GM12874 (cell line): ENCODE results near the gene TRPV3.

Experiments used
- TF ChIP-seq, protein P1 (sequence below): IDR thresholded peaks from 2 replicates; pipeline ENCODE4 v1.5.1; 2011; ENCODE audit warnings: low read depth, mild to moderate bottlenecking, control low read depth, low read length, moderate library complexity; ENCODE audit not compliant: insufficient read depth

Gene TRPV3

DNA sequence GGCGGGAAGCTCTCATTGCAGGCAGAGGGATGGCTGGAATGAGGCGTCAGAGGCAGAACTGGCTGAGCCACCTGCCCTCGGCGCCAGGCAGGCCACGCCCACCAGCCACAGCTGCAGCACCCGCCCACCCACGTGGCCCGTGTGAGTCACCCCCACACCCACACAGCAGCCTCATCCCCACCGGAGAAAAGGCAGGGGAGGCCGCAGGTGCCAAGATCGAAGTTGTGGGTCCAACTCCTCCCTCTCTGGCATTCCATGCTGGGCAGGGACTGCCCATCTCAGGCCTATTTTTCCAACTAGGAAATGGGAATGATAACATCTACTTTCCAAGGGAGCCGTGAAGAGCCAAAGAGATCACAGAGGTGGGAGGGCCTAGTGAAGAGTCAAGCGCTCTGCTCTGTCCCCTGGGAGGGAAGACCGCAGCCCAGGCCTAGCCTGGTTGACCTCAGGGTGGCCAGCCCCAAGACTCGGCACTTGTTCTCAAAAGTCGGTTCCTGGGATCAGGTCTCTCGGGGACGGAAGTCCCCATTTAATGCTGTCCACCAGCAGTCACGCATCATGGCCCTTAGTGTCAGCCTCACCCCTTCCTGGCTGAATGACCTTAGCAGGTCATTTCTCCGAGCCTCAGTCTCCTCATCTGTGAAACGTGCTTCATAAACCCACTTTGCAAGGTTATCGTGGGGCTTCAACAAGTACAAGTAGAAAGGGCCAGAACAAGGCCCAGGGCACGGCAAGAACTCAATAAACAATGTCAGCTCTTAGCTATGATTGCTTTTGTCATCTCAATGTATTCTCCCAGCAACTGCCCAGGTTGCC is at the start of gene TRPV3:
Gene TRPV3, minus strand, starts transcription at position 45 of the 816 bp plus-strand sequence. CDS start 2,962 bp downstream, outside the sequence.
- TF ChIP-seq, protein P1, sequence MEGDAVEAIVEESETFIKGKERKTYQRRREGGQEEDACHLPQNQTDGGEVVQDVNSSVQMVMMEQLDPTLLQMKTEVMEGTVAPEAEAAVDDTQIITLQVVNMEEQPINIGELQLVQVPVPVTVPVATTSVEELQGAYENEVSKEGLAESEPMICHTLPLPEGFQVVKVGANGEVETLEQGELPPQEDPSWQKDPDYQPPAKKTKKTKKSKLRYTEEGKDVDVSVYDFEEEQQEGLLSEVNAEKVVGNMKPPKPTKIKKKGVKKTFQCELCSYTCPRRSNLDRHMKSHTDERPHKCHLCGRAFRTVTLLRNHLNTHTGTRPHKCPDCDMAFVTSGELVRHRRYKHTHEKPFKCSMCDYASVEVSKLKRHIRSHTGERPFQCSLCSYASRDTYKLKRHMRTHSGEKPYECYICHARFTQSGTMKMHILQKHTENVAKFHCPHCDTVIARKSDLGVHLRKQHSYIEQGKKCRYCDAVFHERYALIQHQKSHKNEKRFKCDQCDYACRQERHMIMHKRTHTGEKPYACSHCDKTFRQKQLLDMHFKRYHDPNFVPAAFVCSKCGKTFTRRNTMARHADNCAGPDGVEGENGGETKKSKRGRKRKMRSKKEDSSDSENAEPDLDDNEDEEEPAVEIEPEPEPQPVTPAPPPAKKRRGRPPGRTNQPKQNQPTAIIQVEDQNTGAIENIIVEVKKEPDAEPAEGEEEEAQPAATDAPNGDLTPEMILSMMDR, result no peak

DNA sequence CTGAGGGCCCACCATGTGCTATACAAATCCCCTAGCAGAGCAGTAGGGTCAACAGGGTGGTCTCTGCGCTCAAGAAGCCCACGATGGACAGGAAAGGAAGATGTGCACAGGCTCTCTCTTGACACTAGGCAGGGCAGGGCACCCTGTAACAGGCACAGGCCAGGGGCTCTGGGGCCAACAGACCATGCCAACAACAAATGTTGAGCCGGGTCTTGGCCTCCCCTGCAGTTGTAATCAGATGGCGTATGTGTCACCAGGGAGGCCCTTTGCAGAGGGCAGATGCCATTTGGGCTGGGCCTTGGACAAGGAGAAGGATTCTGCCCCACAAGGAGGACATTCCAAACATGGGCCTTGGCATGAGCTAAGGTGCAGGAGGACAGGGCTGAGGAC is 46.3 kb upstream of the TRPV3 start:
- TF ChIP-seq, protein P1, result no peak

DNA sequence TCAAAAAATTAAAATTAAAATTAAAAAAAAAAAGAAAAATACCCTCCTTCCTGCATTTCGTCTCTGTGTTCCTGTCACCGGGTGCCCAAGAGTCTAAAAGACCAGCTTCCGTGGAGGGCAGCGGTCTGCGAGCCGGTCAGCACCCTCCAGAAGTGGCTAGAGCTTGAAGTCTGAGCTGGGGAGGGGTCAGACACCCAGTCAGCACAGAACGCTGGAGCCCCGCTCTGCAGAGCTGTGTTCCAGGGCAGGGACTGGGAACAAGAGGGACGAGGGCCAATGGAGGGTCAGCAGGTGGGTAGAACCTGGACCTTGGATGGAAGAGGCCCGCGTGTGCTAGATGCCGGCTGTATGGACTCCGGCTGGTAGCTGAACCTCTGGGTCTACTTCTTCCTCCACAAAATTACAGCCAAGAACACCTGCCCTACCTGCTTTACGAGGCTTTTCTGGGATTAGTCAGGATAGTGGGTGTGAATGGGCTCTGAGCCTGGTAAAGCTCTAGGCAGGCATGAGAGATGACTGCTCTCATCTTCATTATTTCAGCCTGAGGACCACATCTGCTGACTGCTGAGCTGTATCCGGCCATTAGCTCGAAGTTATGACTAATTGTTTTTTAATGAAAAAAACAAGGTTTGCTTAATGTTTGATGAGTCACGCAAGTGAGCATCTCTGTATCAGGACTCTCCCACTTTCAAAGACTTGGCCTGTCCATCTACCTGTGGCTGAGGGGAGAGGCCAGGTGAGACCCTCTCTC is 45.7 kb upstream of the TRPV3 start:
- TF ChIP-seq, protein P1, result no peak

DNA sequence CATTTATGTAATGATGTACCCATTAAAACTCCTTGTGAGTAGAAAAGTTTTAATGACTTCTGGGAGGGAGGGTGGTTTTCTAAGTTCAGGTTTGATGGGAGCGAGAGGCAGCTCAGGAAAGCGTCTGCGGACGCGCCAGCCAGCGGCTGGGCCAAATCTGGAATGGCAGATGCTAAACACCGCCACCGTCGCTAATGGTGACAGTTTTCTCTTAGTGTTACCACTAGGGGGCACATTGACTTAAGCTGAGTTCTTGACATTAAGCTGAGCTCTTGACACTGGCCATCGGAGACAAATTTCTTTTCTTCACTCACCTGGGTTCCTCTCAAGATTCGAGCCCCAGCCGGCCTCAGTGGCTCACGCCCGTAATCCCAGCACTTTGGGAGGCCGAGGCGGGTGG is 44.9 kb upstream of the TRPV3 start:
- TF ChIP-seq, protein P1, result peak; percentile 51; the same call in 1 of the 2 replicates

DNA sequence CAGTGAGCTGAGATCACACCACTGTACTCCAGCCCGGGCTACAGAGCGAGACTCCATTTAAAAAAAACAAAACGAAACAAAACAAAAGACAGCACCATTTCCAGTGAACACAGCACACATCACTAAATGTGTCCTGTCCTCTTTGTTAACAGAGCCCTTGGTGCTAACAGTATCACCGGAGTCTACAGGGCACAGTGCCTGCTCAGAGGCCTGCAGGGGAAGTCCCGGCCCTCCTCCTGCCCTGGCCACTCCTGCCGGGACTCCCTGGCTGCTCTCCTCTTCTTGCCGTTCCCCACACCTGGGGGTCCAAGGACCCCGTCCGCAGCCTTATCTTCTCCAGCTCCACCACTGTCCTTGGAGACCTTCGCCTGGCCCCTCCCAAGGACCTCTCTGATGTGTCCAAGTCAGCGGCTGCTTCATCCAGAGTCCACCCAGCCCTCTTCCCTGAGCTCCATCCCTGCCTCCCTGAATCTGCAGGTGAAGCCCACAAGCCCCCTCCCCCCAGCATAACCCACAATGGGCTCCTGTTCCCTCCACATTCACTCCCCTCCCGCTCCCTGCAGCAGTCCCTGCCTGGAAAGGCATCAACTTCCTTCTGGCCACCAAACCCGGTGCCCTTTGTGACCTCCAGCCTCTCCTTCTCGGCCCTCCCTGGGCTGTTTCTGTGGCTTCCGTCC is 43.1 kb upstream of the TRPV3 start:
- TF ChIP-seq, protein P1, result no peak

DNA sequence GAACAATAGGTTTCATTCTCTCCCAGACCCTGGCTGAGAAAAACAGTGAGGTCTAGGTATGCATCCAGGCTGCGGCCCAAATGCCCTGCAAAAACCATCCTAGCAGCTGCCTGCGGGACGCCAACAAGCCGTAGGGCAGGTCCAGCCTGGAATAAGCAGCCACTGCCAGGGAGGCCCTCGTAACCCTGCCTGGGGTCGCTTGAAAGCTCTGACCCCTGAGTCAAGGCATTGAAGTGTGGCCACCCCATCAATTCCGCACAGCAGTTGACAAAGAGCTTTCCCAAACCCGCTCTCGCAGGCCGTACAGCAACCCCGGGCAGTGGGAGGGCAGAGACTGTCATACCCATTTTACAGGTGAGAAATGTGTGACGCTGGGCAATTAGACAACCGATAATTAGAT is 40.5 kb upstream of the TRPV3 start:
- TF ChIP-seq, protein P1, result no peak
